ENCODE data around the gene CRISPLD2.
A peak's percentile ranks its signal among the peaks of the same experiment; 100 is the strongest.

Gene CRISPLD2

DNA sequence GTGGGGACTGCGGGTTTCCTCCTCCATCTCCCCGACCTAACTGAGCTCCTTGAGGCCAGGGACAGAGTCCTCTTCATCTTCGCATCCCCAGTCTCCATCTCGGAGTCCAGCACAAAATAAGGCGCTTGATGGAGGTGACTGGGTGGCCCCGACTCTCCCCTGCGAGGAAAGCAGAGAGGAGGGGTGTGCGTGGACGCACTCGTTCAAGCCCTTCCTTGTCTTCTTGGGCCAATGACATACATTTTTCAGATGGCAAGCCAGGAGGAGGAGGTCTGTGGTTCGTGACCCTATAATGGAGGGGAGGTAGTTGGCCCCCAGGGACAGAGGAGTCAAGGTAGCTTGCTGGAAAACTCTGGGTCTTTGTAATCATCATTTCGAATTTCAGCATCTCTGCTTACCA lies 17.2 kb downstream of the CRISPLD2 start (continued):
- TF ChIP-seq ZBTB49 (tag by site-specific recombination; IDR thresholded peaks at IDR 0.05; ENCODE audit: low read depth): no peak

- no peaks in the 10 kb centered on the region for H3K9me3 ChIP-seq (ENCODE audit: control insufficient read depth, insufficient read depth, low read depth, low read length)
- ChIA-PET POLR2A (interaction anchor here (1.6 to 2.2 kb wide), 2 partner anchors 13 to 19 kb away, joined by 4 to 9 read pairs; partner anchors contain the start of gene CRISPLD2), CTCF (interaction anchor here (0.9 to 1.3 kb wide), 3 partner anchors 18 to 132 kb away, joined by 3 to 4 read pairs (median 4); no protein-coding TSS in a partner anchor)
- TF ChIP-seq ZNF529 (tag by site-specific recombination; IDR thresholded peaks at IDR 0.05; ENCODE audit: insufficient replicate concordance) (no peak), ZSCAN23 (tag by site-specific recombination; IDR thresholded peaks at IDR 0.05) (no peak)
- H3K4me3 ChIP-seq (ENCODE audit: low read depth, low read length): no peak overlapping the region
- H3K36me3 ChIP-seq (ENCODE audit: control insufficient read depth in 2 of 2, insufficient read depth in 1 of 2, low read length in 2 of 2): no peaks in the 10 kb centered on the region
- no peak overlapping the region for H3K27ac ChIP-seq (ENCODE audit: extremely low read depth, low read depth, low read length)
- no peaks in the 10 kb centered on the region for H3K4me1 ChIP-seq (ENCODE audit: control insufficient read depth, insufficient read depth, low read length)
These were observed 18.7 kb downstream of the CRISPLD2 start for GRCh38 chr16:84838383-84838948.

DNA sequence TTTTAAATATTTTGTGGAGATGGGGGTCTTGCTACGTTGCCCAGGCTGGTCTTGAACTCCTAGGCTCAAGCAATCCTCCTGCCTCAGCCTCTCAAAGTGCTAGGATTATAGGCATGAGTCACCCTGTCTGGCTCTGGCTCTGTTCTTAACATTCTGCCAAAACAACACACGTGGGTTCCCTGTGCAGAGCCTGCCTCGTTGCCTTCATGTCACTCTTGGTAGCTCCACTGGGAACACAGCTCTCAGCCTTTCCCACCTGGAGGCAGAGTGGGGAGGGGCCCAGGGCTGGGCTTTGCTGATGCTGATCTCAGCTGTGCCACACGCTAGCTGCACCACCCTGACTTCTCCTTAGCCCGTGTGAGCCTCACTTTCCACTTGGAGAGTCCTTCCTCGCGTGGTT lies 19.3 kb downstream of the CRISPLD2 start:
- Histone ChIP-seq H3K4me3 (ENCODE audit: low read depth, low read length) (no peak overlapping the region), H3K27ac (ENCODE audit: extremely low read depth, low read depth, low read length) (no peak overlapping the region), H3K36me3 (ENCODE audit: control insufficient read depth in 2 of 2, insufficient read depth in 1 of 2, low read length in 2 of 2) (no peaks in the 10 kb centered on the region), H3K4me1 (ENCODE audit: control insufficient read depth, insufficient read depth, low read length) (no peaks in the 10 kb centered on the region), H3K9me3 (ENCODE audit: control insufficient read depth, insufficient read depth, low read depth, low read length) (no peaks in the 10 kb centered on the region)
- peak; percentile 76 for TF ChIP-seq ZNF341 (tag by site-specific recombination; IDR thresholded peaks at IDR 0.05; ENCODE audit: low read depth)
- no peak for TF ChIP-seq ZNF404 (tag by site-specific recombination; IDR thresholded peaks at IDR 0.05)
- no peak for TF ChIP-seq ZNF571 (tag by site-specific recombination; IDR thresholded peaks at IDR 0.05)
- peak; percentile 27; the same call in 1 of the 2 replicates for TF ChIP-seq ZBTB20 (tag by site-specific recombination; IDR thresholded peaks at IDR 0.05)
- peak; percentile 85 for TF ChIP-seq ZNF600 (tag by site-specific recombination; IDR thresholded peaks at IDR 0.05)
- TF ChIP-seq ZBTB7A (tag by site-specific recombination; IDR thresholded peaks at IDR 0.05; ENCODE audit: low read depth): no peak
- TF ChIP-seq ZNF514 (tag by site-specific recombination; IDR thresholded peaks at IDR 0.05): no peak
- TF ChIP-seq ZNF521 (tag by site-specific recombination; IDR thresholded peaks at IDR 0.05): no peak
- TF ChIP-seq, protein P1, sequence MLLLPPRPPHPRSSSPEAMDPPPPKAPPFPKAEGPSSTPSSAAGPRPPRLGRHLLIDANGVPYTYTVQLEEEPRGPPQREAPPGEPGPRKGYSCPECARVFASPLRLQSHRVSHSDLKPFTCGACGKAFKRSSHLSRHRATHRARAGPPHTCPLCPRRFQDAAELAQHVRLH (tag by site-specific recombination; IDR thresholded peaks at IDR 0.05): no peak
- no peak for TF ChIP-seq ZNF549 (tag by site-specific recombination; IDR thresholded peaks at IDR 0.05)
- no peak for TF ChIP-seq ZFP37 (tag by site-specific recombination; IDR thresholded peaks at IDR 0.05)
- no peak for TF ChIP-seq OVOL3 (tag by site-specific recombination; IDR thresholded peaks at IDR 0.05)
- TF ChIP-seq ZNF121 (tag by site-specific recombination; IDR thresholded peaks at IDR 0.05): peak; percentile 87
- CTCF ChIA-PET: interaction anchor here (0.8 to 1.3 kb wide), 3 partner anchors 92 to 132 kb away, joined by 3 to 4 read pairs (median 4); no protein-coding TSS in a partner anchor
- POLR2A ChIA-PET: interaction anchor here (1.6 to 2.2 kb wide), 2 partner anchors 12 to 19 kb away, joined by 4 to 9 read pairs; partner anchors contain the start of gene CRISPLD2

DNA sequence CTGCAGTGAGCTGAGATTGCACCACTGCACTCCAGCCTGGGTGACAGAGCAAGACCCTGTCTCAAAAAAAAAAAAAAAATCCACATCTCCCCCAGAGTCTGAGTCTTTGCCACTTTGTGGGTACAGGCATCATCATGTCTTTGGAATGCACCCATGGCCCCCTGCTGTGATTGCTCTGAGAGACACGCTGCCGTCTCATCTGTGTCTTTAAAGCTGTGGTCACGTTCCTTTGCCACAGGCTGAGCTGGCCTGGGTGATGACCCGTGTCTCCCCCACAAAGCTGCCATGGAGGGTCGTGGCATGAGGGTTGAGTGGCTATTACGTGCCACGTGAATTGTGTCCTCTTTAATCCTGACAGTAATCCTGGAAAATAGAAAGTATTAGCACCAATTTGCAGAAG lies 20.2 kb downstream of the CRISPLD2 start:
- H3K4me3 ChIP-seq (ENCODE audit: low read depth, low read length): no peak overlapping the region
- ChIA-PET CTCF (interaction anchor here (0.8 kb wide), 1 partner anchor 93 kb away, joined by 3 read pairs; no protein-coding TSS in a partner anchor), POLR2A (no interaction called here)
- no peaks in the 10 kb centered on the region for H3K36me3 ChIP-seq (ENCODE audit: control insufficient read depth in 2 of 2, insufficient read depth in 1 of 2, low read length in 2 of 2)
- no peak overlapping the region for H3K27ac ChIP-seq (ENCODE audit: extremely low read depth, low read depth, low read length)
- TF ChIP-seq ZFHX2 (tag by site-specific recombination; conservative IDR thresholded peaks at IDR 0.05): no peak
- TF ChIP-seq GLIS1 (tag by site-specific recombination; IDR thresholded peaks at IDR 0.05): peak; percentile 88
- no peaks in the 10 kb centered on the region for H3K9me3 ChIP-seq (ENCODE audit: control insufficient read depth, insufficient read depth, low read depth, low read length)
- no peaks in the 10 kb centered on the region for H3K4me1 ChIP-seq (ENCODE audit: control insufficient read depth, insufficient read depth, low read length)

Measured in HEK293 (cell line).